Measurements from ENCODE around the gene PSME4.

- no peak for TF ChIP-seq CTCF (IDR thresholded peaks at IDR 0.05; ENCODE audit: insufficient read depth, low read length)
- no peak for TF ChIP-seq POLR2AphosphoS5 (IDR thresholded peaks at IDR 0.05; ENCODE audit: low read depth)
- TF ChIP-seq, protein P1, sequence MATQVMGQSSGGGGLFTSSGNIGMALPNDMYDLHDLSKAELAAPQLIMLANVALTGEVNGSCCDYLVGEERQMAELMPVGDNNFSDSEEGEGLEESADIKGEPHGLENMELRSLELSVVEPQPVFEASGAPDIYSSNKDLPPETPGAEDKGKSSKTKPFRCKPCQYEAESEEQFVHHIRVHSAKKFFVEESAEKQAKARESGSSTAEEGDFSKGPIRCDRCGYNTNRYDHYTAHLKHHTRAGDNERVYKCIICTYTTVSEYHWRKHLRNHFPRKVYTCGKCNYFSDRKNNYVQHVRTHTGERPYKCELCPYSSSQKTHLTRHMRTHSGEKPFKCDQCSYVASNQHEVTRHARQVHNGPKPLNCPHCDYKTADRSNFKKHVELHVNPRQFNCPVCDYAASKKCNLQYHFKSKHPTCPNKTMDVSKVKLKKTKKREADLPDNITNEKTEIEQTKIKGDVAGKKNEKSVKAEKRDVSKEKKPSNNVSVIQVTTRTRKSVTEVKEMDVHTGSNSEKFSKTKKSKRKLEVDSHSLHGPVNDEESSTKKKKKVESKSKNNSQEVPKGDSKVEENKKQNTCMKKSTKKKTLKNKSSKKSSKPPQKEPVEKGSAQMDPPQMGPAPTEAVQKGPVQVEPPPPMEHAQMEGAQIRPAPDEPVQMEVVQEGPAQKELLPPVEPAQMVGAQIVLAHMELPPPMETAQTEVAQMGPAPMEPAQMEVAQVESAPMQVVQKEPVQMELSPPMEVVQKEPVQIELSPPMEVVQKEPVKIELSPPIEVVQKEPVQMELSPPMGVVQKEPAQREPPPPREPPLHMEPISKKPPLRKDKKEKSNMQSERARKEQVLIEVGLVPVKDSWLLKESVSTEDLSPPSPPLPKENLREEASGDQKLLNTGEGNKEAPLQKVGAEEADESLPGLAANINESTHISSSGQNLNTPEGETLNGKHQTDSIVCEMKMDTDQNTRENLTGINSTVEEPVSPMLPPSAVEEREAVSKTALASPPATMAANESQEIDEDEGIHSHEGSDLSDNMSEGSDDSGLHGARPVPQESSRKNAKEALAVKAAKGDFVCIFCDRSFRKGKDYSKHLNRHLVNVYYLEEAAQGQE (IDR thresholded peaks at IDR 0.05; ENCODE audit: insufficient replicate concordance, low read depth), result no peak
These were observed 107.1 kb downstream of the PSME4 start for GRCh38 chr2:53863538-53864227.
